G401.6 (cell line): ENCODE data around the gene HDAC9.

Experiments
- FAIRE-seq: peaks from 2 replicates; lab custom pipeline; 2012; peaks lifted over from hg19 to GRCh38; lab: Jason Lieb, UNC

Gene HDAC9

DNA sequence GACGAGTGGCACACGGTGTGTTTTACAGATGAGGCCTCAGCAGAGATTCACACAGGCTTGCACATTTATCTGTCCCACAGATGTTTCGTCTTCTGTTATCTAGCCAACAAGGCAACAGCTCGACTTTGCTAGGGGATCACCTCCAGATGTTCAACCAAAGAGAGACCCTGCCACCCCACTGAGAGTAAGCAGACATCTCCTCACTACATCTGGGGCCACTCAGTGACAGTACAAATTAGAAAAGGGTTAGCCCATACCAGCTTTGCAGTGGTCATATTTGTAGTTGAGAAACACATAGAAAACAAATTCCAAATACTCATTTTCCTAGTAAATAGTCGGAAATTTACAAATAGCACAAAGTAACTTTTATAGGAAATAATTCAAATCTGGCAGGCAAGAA, 164.2 kb downstream of the HDAC9 start:
- no peak for FAIRE-seq

DNA sequence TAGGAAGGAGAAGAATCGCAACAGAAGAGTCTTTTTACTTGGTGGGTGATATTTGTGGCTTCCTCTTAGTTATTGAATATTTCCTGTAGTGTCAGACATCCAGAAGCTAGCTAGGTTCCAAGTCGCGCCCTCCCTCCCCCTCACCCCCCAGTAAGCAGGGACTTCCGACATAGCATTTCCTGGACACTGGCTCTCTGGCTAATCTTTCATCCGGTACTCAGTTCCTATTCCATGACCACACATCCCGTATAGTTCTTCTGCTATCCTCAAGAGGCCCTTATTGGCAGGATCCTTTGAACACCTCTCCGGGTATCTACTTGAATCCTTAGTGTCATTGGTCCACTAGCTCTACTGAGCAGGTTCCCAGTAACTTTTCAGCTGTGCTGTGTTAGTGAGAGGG, 167.8 kb downstream of the HDAC9 start:
- no peak for FAIRE-seq

DNA sequence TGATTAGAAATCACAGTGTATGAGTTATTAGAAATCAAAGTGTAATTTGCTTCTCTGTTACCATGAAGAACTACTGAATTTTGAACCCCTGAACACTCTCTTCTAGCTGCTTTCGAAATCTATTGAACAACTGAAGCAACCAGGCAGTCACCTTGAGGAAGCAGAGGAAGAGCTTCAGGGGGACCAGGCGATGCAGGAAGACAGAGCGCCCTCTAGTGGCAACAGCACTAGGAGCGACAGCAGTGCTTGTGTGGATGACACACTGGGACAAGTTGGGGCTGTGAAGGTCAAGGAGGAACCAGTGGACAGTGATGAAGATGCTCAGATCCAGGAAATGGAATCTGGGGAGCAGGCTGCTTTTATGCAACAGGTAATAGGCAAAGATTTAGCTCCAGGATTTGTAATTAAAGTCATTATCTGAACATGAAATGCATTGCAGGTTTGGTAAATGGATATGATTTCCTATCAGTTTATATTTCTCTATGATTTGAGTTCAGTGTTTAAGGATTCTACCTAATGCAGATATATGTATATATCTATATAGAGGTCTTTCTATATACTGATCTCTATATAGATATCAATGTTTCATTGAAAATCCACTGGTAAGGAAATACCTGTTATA, 170.7 kb downstream of the HDAC9 start:
- peak; percentile 48 for FAIRE-seq

- no peak for FAIRE-seq
Observed at GRCh38 chr7:18667466-18667865, 171.9 kb downstream of the HDAC9 start.

- no peak for FAIRE-seq
Observed at GRCh38 chr7:18671176-18671575, 175.6 kb downstream of the HDAC9 start.

GRCh38 chr7:18675579-18675978, 180.0 kb downstream of the HDAC9 start:
- no peak for FAIRE-seq

DNA sequence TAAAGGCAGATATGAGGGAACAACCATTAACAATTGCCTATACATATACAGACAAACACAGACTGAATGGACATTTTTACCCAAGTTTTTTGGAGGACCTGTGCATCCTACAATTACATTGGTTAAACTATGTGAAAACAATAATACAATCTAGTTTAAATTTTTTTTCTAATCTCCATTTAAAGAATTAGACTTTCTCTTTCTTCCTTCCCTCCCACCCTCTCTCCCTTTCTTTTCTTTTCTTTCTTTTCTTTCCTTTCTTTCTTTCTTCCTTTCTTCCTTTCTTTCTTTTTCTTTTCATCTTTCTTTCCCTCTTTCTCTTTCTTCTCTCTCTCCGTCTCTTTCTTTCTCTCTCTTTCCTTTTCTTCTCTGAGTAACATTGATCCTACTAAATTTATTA, 183.7 kb downstream of the HDAC9 start:
- no peak for FAIRE-seq

DNA sequence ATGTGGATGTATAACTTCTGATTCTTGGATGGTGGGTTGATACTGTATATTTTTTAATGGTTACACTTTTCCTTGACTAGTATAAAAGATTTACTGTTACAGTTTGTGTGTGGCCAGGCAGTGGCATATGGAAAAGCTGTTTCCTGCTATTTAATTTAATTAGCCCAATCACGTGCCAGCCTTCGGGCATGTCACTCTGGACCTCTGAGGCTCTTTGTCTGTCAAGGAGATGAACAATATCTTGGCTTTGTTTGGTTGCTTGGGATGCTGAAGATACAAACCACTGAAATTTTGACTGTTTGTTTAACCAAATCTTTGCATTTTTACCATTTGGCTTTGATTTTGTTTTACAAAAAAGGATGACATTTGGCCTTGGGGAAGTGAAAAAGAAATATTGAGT, 185.0 kb downstream of the HDAC9 start:
- no peak for FAIRE-seq

DNA sequence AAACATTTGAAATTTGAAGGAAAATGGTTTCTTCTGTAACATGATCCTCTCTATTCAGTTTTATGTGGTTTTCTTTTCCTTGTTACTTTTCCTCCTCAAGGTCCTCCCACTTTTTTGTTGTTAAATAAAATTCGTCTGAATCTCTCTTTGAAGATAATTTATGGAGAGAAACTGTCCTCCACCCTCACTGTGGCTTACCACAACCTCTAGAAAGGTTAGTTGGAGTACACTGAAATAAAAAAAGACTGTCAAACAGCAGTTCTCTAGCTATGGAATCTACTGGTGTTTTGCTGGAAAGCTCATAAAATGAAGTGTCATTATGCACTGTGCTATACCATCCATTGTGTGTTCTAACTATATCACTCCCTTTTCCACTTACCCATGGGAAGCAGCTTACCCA, 189.4 kb downstream of the HDAC9 start:
- FAIRE-seq: no peak

DNA sequence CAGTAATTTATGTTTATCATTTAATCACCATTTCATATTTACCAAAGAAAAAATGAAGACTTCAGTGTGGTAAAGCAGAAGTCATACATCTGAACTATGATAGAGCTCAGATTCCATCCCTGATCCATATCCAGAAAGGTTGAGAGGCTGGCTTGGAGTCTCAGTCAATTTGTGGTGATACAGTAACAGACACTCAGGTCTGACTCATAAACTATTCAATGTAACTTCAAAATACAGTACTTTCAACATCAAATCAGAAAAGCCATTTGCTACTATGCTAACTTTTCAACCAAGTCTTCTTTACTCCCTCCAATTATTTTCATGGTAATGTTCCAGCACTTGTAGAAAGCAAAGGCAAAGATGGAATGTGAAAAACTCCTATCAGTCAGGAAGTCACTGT, 190.4 kb downstream of the HDAC9 start:
- no peak for FAIRE-seq

GRCh38 chr7:18689551-18689950, 194.0 kb downstream of the HDAC9 start:
- FAIRE-seq: no peak

DNA sequence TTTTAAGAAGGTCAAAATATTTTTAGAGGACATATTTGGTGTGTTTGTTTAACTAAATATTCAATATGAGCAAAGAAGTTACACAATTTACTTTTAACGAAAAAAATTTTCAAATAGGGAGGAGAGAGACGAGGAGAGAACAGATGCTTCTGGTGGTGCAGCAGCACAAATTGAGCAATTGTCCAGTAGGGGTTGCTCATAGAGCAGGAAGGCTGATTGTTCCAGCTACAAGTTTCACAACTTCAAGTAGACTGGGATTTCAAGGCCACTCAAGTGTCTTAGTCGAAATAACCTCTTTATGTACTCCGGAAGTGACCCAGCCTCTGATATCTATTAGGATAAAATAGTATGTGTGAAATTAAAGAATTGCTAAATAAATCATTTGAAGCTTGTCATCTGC, 197.9 kb downstream of the HDAC9 start:
- no peak for FAIRE-seq

DNA sequence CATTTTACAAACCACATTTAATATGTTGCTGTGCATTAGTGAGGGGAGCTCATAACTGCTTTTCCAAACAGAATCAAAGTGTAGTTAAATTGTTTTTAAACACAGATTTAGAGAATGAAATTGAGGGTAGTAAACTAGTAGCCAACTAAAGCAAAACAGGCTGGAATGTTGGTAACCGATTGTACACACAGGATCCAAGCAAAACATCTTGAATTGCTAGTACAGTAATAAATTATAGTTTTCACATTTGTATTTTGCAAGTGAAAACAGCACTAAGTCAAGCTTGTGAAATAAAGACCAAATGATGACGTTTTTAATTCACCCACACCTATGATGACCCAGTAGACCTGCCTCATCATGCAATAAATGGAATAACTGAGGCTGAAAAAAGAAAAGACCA, 198.3 kb downstream of the HDAC9 start:
- FAIRE-seq: no peak

- no peak for FAIRE-seq
Observed at GRCh38 chr7:18694484-18694883, 198.9 kb downstream of the HDAC9 start.

GRCh38 chr7:18694911-18695310, 199.4 kb downstream of the HDAC9 start:
- FAIRE-seq: peak; percentile 19

- FAIRE-seq: no peak
Observed at GRCh38 chr7:18698258-18698734, 202.7 kb downstream of the HDAC9 start.

GRCh38 chr7:18700147-18700546, 204.6 kb downstream of the HDAC9 start:
- no peak for FAIRE-seq

GRCh38 chr7:18702071-18702829, 206.7 kb downstream of the HDAC9 start:
- FAIRE-seq: no peak

- no peak for FAIRE-seq
Observed at GRCh38 chr7:18703685-18704084, 208.1 kb downstream of the HDAC9 start.

- no peak for FAIRE-seq
Observed at GRCh38 chr7:18706670-18707069, 211.1 kb downstream of the HDAC9 start.

DNA sequence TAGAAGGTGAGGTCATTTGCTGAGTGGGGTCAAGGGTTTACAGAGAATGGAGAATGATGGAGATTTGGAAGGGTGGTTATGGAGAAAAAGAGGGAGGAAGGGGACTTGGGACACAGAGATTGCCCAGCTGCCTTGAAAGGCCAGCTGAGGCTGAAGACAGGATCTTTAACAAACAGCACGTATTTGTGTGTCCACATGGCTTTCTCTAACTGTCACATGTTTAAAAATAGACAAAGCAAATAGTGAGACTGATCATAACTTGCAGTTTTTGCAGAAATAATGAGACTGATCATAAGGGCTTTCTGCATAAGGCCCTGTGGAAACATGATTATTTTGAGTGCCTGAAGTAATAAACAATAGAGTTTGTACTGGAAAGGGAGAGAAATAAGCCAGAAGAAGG, 212.7 kb downstream of the HDAC9 start:
- FAIRE-seq: no peak

DNA sequence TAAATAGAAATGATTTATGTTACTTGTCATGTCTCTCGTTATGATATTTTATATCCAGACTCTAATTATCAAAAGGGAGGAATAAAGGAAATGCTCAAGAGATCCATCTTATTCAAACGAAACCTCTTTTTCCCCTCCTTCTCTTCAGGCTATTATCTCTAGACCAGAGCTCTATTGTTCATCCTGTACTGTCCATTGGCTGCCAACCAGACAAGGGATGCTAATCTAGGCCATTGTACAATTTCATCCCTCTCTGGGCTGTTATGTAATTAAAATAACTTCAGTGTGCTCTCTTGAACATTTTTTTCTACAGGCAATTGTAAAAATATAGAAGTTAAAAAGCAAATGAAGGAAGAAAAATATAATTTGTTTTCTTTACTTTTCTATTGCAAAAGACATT, 220.4 kb downstream of the HDAC9 start:
- no peak for FAIRE-seq

GRCh38 chr7:18721429-18721828, 225.9 kb downstream of the HDAC9 start:
- peak; percentile 91 for FAIRE-seq

DNA sequence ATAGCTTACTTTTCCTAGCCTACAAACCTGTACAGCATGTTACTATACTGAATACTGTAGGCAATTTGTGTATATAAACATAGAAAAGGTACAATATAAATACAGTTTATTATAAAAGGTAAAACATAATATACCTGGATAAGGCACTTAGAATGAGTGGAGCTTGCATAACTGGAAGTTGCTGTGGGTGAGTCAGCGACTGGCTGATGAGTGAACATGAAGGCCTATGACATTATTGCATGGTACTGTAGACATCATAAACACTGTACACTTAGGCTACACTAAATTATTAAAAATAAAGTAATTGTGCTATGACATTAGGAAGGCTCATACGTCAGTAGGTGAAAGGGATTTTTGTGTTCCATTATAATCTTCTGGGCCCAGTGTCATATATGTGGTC, 228.8 kb downstream of the HDAC9 start:
- peak; percentile 6 for FAIRE-seq
